ENCODE results near the gene PXK.

Gene PXK

GRCh38 chr3:58349792-58350626 is 17.3 kb downstream of the PXK start:
- DNase-seq = no peak

GRCh38 chr3:58350627-58351013 is 17.9 kb downstream of the PXK start:
- no peak for DNase-seq

- no peak for DNase-seq
These were observed 19.2 kb downstream of the PXK start for GRCh38 chr3:58351920-58352319.

GRCh38 chr3:58352626-58353025 is 19.9 kb downstream of the PXK start:
- DNase-seq = no peak

- DNase-seq = no peak
These were observed 21.2 kb downstream of the PXK start for GRCh38 chr3:58353722-58354553.

GRCh38 chr3:58355179-58355578 is 22.5 kb downstream of the PXK start:
- no peak for DNase-seq

- no peak for DNase-seq
These were observed 23.4 kb downstream of the PXK start for GRCh38 chr3:58356054-58356453.

GRCh38 chr3:58357402-58357801 is 24.7 kb downstream of the PXK start:
- DNase-seq = no peak

- DNase-seq = no peak
These were observed 25.4 kb downstream of the PXK start for GRCh38 chr3:58358092-58358491.

- no peak for DNase-seq
These were observed 26.1 kb downstream of the PXK start for GRCh38 chr3:58358808-58359207.

- DNase-seq = no peak
These were observed 26.9 kb downstream of the PXK start for GRCh38 chr3:58359621-58360020.

GRCh38 chr3:58361866-58362265 is 29.2 kb downstream of the PXK start:
- no peak for DNase-seq

GRCh38 chr3:58366699-58367098 is 34.0 kb downstream of the PXK start:
- no peak for DNase-seq

- no peak for DNase-seq
These were observed 36.3 kb downstream of the PXK start for GRCh38 chr3:58369038-58369437.

GRCh38 chr3:58369876-58370275 is 37.2 kb downstream of the PXK start:
- no peak for DNase-seq

GRCh38 chr3:58370407-58370806 is 37.7 kb downstream of the PXK start:
- no peak for DNase-seq

GRCh38 chr3:58371754-58372153 is 39.1 kb downstream of the PXK start:
- DNase-seq = no peak

- DNase-seq = no peak
These were observed 42.6 kb downstream of the PXK start for GRCh38 chr3:58375254-58375653.

- DNase-seq = no peak
These were observed 44.5 kb downstream of the PXK start for GRCh38 chr3:58377168-58377567.

GRCh38 chr3:58377750-58378149 is 45.1 kb downstream of the PXK start:
- DNase-seq = no peak

GRCh38 chr3:58379351-58380073 is 46.8 kb downstream of the PXK start:
- no peak for DNase-seq

GRCh38 chr3:58383476-58383875 is 50.8 kb downstream of the PXK start:
- DNase-seq = no peak

- DNase-seq = no peak
These were observed 51.2 kb downstream of the PXK start for GRCh38 chr3:58383904-58384303.

Measured in stimulated activated CD4-positive, alpha-beta T cell treated with anti-CD3 and anti-CD28 coated beads, Interleukin-4, amount 100 ng/mL, for 4 hours (primary cell).